Breast epithelium (tissue), 3 donors: ENCODE measurements around the gene MIER2.

Source experiments
- POLR2A ChIP-seq: fragments of 450-650 bp; IDR thresholded peaks from one replicate; pipeline ENCODE4 v1.6.1; 2016; ENCODE audit warnings: antibody characterized with exemption, mild to moderate bottlenecking, moderate library complexity
- POLR2AphosphoS5 ChIP-seq, 3 donors: sonication (generic); formaldehyde crosslinking; IDR thresholded peaks; one replicate each; pipeline ENCODE4 v1.6.1; 2017; ENCODE audit warnings: antibody characterized with exemption in 3 of 3
- TF ChIP-seq, protein P1 (sequence below), 3 donors: fragments of 450-650 bp; IDR thresholded peaks; one replicate each; pipeline ENCODE4 v1.5.1; 2016 to 2017; ENCODE audit warnings: antibody characterized with exemption in 3 of 3, mild to moderate bottlenecking in 3 of 3, moderate library complexity in 3 of 3

DNA sequence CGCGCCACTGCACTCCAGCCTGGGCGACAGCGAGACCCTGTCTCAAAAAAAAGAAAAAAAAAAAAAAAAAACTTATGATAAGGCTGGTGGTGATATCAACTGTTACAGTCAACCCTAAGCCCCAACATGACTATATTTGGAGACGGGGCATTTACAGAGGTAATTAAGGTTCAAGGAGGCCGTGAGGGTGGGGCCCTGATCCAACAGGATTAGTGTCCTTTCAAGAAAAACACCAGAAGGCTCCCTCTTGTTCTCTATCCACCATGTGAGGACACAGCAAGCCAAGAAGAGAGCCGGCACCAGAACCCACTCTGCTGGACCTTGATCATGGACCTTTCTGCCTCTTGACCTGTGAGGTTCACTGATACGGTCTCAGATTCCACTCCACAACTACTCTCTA is 14.1 kb downstream of the MIER2 start:
- TF ChIP-seq, protein P1, sequence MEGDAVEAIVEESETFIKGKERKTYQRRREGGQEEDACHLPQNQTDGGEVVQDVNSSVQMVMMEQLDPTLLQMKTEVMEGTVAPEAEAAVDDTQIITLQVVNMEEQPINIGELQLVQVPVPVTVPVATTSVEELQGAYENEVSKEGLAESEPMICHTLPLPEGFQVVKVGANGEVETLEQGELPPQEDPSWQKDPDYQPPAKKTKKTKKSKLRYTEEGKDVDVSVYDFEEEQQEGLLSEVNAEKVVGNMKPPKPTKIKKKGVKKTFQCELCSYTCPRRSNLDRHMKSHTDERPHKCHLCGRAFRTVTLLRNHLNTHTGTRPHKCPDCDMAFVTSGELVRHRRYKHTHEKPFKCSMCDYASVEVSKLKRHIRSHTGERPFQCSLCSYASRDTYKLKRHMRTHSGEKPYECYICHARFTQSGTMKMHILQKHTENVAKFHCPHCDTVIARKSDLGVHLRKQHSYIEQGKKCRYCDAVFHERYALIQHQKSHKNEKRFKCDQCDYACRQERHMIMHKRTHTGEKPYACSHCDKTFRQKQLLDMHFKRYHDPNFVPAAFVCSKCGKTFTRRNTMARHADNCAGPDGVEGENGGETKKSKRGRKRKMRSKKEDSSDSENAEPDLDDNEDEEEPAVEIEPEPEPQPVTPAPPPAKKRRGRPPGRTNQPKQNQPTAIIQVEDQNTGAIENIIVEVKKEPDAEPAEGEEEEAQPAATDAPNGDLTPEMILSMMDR (IDR thresholded peaks at IDR 0.05) = no peak
- no peak for TF ChIP-seq POLR2AphosphoS5 (IDR thresholded peaks at IDR 0.05)
- TF ChIP-seq POLR2A = no peak
